ENCODE results near the gene PARN. TPM values are rescaled to one million over a fixed set of nuclear protein-coding genes. Genes with fewer than 3 reads are reported as not detected.

PARN gene
- total RNA-seq, 4 donors from 2014 or later = 36.6 to 66.8 (median 53.5) TPM

DNA sequence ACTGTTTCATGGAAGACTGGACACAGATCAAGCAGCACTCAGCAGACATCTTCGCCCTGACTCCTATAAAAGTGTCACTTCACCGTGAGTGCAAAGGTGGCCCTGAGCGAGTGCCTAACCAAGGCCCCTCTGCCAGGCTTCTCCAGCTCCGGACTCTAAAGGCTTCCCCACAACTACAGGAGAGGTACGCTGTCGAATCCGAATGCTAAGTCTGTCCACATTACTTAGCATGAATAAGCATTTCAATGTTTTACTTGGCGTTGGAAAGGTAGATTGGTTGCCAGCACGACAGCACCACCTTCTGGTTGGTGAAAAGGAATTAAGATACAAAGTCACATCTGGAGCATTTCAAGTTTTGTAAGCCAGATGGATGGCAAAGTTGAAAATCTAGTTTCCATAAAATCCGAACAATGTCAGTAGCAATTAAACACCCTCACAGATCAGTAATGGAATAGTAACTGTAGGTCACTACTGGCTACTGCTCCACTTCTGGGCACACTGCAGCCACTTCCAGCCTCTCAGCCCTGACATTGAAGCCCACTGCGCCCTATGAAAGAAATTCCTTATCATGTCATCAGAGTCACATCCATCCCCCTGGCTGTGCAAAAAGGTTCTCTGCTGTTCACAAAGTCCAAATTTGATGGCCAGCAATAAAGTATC is 100.9 kb downstream of the PARN start:
- Histone ChIP-seq H3K4me1 (no peaks in the 10 kb centered on the region), H3K27me3 (no peaks in the 10 kb centered on the region), H3K27ac (no peak overlapping the region), H3K9me3 (no peaks in the 10 kb centered on the region), H3K4me3 (no peak overlapping the region), H3K36me3 (no peaks in the 10 kb centered on the region)
- DNase-seq = peak; percentile 43 to 82 (median 69)
- TF ChIP-seq, protein P1, sequence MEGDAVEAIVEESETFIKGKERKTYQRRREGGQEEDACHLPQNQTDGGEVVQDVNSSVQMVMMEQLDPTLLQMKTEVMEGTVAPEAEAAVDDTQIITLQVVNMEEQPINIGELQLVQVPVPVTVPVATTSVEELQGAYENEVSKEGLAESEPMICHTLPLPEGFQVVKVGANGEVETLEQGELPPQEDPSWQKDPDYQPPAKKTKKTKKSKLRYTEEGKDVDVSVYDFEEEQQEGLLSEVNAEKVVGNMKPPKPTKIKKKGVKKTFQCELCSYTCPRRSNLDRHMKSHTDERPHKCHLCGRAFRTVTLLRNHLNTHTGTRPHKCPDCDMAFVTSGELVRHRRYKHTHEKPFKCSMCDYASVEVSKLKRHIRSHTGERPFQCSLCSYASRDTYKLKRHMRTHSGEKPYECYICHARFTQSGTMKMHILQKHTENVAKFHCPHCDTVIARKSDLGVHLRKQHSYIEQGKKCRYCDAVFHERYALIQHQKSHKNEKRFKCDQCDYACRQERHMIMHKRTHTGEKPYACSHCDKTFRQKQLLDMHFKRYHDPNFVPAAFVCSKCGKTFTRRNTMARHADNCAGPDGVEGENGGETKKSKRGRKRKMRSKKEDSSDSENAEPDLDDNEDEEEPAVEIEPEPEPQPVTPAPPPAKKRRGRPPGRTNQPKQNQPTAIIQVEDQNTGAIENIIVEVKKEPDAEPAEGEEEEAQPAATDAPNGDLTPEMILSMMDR (IDR thresholded peaks at IDR 0.05) = peak; percentile 37 to 93 (median 74)
- TF ChIP-seq POLR2A (IDR thresholded peaks at IDR 0.05) = no peak

DNA sequence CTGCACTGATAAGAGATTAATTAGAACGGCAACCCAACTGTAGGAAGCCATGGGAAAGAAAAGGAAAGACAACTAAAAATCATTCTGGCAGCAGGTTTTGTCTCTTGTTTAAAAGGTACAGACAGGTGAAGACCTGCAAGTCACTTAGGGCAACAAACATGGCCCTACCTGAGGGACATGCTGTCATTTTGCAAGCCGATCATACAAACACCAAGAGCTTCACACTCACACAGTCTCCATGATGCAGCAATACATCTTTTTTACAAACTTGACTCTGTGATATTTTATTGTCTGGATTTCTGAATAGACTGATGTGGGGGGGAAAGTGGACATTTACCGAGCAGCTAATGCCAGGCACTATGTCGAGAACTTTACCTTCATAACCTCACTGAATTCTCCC is 101.8 kb downstream of the PARN start:
- no peak for TF ChIP-seq POLR2A (IDR thresholded peaks at IDR 0.05)
- TF ChIP-seq, protein P1 (IDR thresholded peaks at IDR 0.05) = no peak
- Histone ChIP-seq H3K9me3 (no peaks in the 10 kb centered on the region), H3K4me3 (no peak overlapping the region), H3K27me3 (no peaks in the 10 kb centered on the region), H3K4me1 (no peaks in the 10 kb centered on the region), H3K36me3 (no peaks in the 10 kb centered on the region), H3K27ac (no peak overlapping the region)
- no peak for DNase-seq

DNA sequence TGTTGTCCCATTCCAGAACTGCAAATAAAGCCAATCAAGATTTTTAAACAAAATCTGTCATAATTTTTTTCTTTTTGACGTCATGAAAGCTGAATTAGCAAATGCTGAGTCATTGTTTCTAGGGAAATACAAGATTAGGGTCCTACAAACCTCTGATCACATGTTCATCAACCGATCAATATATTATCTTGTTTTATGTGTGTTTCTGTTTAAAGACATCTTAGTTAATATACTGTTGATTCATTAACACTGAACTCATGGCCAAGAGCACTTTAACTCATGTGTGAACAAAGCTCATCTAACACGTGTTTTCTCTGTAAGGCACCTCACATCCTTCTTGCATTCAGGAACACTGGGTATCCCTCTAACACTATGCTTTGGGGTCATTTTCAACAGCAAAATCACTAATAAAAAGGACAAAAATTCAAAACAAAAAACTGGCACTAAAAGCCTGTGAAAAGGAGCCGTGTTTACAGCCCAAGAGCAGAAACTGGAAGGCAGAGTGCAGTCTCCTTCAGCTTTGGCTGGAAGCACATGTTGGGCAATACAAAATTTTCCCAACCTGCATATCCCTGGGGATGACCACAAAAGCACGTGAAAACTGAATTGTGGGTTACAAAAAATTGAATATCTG is 102.5 kb downstream of the PARN start:
- no peaks in the 10 kb centered on the region for H3K9me3 ChIP-seq
- no peak overlapping the region for H3K27ac ChIP-seq
- H3K4me1 ChIP-seq = no peaks in the 10 kb centered on the region
- TF ChIP-seq, protein P1 (IDR thresholded peaks at IDR 0.05) = no peak
- TF ChIP-seq POLR2A (IDR thresholded peaks at IDR 0.05) = no peak
- DNase-seq = no peak
- no peak overlapping the region for H3K4me3 ChIP-seq
- no peaks in the 10 kb centered on the region for H3K36me3 ChIP-seq
- H3K27me3 ChIP-seq = no peaks in the 10 kb centered on the region

DNA sequence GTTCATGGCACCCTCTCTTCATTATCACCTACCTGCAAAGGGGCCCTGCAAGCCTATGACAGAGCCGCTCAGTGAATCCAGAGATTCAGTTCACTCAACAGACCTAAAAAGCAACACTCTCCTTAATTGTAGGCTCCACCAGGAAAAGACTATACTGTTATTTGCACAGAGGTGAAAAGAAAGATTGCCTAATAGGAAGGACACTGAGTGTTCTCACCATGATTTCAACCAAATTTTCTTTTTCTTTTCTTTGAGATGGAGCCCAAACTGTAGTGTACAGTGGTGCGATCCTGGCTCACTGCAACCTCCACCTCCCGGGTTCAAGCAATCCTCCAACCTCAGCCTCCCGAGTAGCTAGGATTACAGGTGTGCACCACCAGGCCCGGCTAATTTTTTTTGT is 104.5 kb downstream of the PARN start:
- TF ChIP-seq, protein P1 (IDR thresholded peaks at IDR 0.05) = no peak
- no peak for TF ChIP-seq POLR2A (IDR thresholded peaks at IDR 0.05)
- Histone ChIP-seq H3K36me3 (no peaks in the 10 kb centered on the region), H3K4me3 (no peak overlapping the region), H3K4me1 (no peaks in the 10 kb centered on the region), H3K27ac (no peak overlapping the region), H3K27me3 (no peaks in the 10 kb centered on the region), H3K9me3 (no peaks in the 10 kb centered on the region)
- DNase-seq = no peak

GRCh38 chr16:14524979-14525378 is 105.1 kb downstream of the PARN start:
- H3K27ac ChIP-seq = no peak overlapping the region
- no peaks in the 10 kb centered on the region for H3K9me3 ChIP-seq
- DNase-seq = no peak
- H3K4me3 ChIP-seq = no peak overlapping the region
- no peaks in the 10 kb centered on the region for H3K4me1 ChIP-seq
- TF ChIP-seq POLR2A (IDR thresholded peaks at IDR 0.05) = no peak
- TF ChIP-seq, protein P1 (IDR thresholded peaks at IDR 0.05) = no peak
- no peaks in the 10 kb centered on the region for H3K36me3 ChIP-seq
- H3K27me3 ChIP-seq = no peaks in the 10 kb centered on the region
